K562 (cell line): ENCODE measurements around the gene SH2B2.

Experiments
- ZBED1 ChIP-seq: IDR thresholded peaks from 2 replicates; pipeline ENCODE4 v1.6.1; 2014
- TF ChIP-seq, protein P1 (sequence below), 3 experiments: IDR thresholded peaks in 2 of 3; conservative IDR thresholded peaks in 1 of 3; 2 replicates each; pipeline ENCODE4 v1.5.1; 2011 to 2012; ENCODE audit warnings: low read length in 3 of 3, mild to moderate bottlenecking in 3 of 3, control low read depth in 2 of 3, improper control_type of control experiment in 1 of 3, inconsistent platforms in 1 of 3, low read depth in 1 of 3, mixed read lengths in 1 of 3, moderate library complexity in 1 of 3; ENCODE audit not compliant: insufficient read depth in 2 of 3

DNA sequence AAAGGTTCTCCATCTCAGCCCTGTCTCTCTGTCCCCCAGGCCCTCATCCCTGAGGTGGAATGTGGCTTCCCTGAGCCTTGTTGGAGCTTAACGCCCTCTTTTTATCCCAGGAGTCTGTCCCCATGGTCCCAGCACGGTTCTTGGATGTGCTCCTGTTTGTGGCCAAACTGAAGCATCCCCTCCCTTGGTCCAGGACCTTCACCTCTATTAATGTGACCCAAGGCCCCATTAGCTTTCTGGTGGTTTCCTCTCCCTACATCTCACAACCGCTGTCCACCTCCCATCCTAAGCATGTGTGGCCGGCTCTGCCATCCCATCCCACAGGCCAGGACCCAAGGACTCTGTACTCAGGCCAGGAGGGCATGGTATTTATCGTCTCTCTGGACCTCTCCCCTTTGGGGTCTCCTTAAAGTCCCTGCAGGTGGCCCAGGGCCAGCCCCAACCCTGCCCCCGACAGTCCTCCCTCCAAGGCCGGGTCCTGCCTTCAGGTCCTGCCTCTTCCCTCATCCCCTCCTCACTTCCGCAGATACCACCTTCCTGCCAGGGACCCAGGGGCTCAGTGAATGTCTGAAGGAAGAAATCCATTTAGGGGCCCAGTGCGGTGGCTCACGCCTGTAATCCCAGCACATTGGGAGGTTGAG lies 15.4 kb upstream of the SH2B2 start:
- TF ChIP-seq, protein P1, sequence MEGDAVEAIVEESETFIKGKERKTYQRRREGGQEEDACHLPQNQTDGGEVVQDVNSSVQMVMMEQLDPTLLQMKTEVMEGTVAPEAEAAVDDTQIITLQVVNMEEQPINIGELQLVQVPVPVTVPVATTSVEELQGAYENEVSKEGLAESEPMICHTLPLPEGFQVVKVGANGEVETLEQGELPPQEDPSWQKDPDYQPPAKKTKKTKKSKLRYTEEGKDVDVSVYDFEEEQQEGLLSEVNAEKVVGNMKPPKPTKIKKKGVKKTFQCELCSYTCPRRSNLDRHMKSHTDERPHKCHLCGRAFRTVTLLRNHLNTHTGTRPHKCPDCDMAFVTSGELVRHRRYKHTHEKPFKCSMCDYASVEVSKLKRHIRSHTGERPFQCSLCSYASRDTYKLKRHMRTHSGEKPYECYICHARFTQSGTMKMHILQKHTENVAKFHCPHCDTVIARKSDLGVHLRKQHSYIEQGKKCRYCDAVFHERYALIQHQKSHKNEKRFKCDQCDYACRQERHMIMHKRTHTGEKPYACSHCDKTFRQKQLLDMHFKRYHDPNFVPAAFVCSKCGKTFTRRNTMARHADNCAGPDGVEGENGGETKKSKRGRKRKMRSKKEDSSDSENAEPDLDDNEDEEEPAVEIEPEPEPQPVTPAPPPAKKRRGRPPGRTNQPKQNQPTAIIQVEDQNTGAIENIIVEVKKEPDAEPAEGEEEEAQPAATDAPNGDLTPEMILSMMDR (IDR thresholded peaks at IDR 0.05 in 2 of 3, conservative IDR thresholded peaks at IDR 0.05 in 1 of 3; ENCODE audit: insufficient read depth in 2 of 3, low read depth in 1 of 3, low read length in 3 of 3) = no peak
- no peak for TF ChIP-seq ZBED1
